ENCODE measurements around the gene WDR7. TPM values are rescaled to one million over a fixed set of nuclear protein-coding genes. Genes with fewer than 3 reads are reported as not detected.

WDR7 gene
- total and polyA plus RNA-seq, 2 experiments from 2014 or later: 7.0 to 14.8 TPM

DNA sequence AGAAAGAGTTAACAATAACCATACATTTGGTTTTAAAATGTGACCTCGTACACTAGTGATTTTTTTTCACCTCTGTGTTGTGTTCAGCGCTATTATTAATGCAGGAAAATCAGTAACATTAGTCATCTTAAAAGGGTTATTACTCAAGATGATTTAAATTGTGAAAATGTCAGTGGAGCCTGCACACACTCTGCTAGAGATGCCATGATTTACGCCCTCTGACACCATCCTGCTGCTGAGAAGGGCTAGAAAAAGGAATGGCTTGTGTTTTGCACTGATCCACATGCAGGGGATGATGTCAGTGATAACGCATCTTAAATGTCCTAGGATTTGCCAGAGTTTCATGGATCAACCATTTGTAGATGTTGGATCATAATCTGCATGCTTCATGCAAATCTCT lies 374.4 kb downstream of the WDR7 start:
- no peaks in the 10 kb centered on the region for H3K36me3 ChIP-seq (ENCODE audit: insufficient read depth)
- H3K27ac ChIP-seq (ENCODE audit: low read depth): no peak overlapping the region
- Mint-ChIP-seq H3K27ac (no peak overlapping the region), H3K4me1 (peaks cover 11% of the 10 kb centered on the region; the same call in 2 of the 3 replicates), H3K27me3 (ENCODE audit: insufficient read depth, low read depth, poor library complexity) (peaks cover 4% of the 10 kb centered on the region), H3K9me3 (no peaks in the 10 kb centered on the region), H3K36me3 (ENCODE audit: low read depth) (no peaks in the 10 kb centered on the region), H3K4me3 (no peak overlapping the region)
- H2AFZ ChIP-seq: no peak overlapping the region
- H3K9me2 ChIP-seq (ENCODE audit: insufficient read depth): no peaks in the 10 kb centered on the region
- TF ChIP-seq CTCF (conservative IDR thresholded peaks at IDR 0.05; ENCODE audit: low read depth in 2 of 2): no peak
- no peak for TF ChIP-seq POLR2AphosphoS5 (IDR thresholded peaks at IDR 0.05; ENCODE audit: low read depth)
- no peak for TF ChIP-seq JUNB (IDR thresholded peaks at IDR 0.05; ENCODE audit: unreplicated experiment)
- no peak for TF ChIP-seq EZH2phosphoT487 (IDR thresholded peaks at IDR 0.05; ENCODE audit: unreplicated experiment)
- TF ChIP-seq NANOG (IDR thresholded peaks at IDR 0.05; ENCODE audit: borderline replicate concordance): no peak
- no peak for TF ChIP-seq STAT1 (IDR thresholded peaks at IDR 0.05; ENCODE audit: unreplicated experiment)
- no peak for TF ChIP-seq ZNF114 (CRISPR knock-in tag; IDR thresholded peaks at IDR 0.05)
- TF ChIP-seq EZH2 (IDR thresholded peaks at IDR 0.05; ENCODE audit: low read depth, unreplicated experiment): no peak
- no peak for TF ChIP-seq CREB1 (CRISPR knock-in tag; IDR thresholded peaks at IDR 0.05; ENCODE audit: low read depth)
- TF ChIP-seq REST (IDR thresholded peaks at IDR 0.05; ENCODE audit: unreplicated experiment): no peak
- TF ChIP-seq, protein P1, sequence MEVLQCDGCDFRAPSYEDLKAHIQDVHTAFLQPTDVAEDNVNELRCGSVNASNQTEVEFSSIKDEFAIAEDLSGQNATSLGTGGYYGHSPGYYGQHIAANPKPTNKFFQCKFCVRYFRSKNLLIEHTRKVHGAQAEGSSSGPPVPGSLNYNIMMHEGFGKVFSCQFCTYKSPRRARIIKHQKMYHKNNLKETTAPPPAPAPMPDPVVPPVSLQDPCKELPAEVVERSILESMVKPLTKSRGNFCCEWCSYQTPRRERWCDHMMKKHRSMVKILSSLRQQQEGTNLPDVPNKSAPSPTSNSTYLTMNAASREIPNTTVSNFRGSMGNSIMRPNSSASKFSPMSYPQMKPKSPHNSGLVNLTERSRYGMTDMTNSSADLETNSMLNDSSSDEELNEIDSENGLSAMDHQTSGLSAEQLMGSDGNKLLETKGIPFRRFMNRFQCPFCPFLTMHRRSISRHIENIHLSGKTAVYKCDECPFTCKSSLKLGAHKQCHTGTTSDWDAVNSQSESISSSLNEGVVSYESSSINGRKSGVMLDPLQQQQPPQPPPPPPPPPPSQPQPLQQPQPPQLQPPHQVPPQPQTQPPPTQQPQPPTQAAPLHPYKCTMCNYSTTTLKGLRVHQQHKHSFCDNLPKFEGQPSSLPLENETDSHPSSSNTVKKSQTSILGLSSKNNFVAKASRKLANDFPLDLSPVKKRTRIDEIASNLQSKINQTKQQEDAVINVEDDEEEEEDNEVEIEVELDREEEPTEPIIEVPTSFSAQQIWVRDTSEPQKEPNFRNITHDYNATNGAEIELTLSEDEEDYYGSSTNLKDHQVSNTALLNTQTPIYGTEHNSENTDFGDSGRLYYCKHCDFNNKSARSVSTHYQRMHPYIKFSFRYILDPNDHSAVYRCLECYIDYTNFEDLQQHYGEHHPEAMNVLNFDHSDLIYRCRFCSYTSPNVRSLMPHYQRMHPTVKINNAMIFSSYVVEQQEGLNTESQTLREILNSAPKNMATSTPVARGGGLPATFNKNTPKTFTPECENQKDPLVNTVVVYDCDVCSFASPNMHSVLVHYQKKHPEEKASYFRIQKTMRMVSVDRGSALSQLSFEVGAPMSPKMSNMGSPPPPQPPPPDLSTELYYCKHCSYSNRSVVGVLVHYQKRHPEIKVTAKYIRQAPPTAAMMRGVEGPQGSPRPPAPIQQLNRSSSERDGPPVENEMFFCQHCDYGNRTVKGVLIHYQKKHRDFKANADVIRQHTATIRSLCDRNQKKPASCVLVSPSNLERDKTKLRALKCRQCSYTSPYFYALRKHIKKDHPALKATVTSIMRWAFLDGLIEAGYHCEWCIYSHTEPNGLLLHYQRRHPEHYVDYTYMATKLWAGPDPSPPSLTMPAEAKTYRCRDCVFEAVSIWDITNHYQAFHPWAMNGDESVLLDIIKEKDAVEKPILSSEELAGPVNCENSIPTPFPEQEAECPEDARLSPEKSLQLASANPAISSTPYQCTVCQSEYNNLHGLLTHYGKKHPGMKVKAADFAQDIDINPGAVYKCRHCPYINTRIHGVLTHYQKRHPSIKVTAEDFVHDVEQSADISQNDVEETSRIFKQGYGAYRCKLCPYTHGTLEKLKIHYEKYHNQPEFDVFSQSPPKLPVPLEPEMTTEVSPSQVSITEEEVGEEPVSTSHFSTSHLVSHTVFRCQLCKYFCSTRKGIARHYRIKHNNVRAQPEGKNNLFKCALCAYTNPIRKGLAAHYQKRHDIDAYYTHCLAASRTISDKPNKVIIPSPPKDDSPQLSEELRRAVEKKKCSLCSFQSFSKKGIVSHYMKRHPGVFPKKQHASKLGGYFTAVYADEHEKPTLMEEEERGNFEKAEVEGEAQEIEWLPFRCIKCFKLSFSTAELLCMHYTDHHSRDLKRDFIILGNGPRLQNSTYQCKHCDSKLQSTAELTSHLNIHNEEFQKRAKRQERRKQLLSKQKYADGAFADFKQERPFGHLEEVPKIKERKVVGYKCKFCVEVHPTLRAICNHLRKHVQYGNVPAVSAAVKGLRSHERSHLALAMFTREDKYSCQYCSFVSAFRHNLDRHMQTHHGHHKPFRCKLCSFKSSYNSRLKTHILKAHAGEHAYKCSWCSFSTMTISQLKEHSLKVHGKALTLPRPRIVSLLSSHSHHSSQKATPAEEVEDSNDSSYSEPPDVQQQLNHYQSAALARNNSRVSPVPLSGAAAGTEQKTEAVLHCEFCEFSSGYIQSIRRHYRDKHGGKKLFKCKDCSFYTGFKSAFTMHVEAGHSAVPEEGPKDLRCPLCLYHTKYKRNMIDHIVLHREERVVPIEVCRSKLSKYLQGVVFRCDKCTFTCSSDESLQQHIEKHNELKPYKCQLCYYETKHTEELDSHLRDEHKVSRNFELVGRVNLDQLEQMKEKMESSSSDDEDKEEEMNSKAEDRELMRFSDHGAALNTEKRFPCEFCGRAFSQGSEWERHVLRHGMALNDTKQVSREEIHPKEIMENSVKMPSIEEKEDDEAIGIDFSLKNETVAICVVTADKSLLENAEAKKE (CRISPR knock-in tag; IDR thresholded peaks at IDR 0.05): no peak
- no peak for TF ChIP-seq ZNF331 (CRISPR knock-in tag; IDR thresholded peaks at IDR 0.05; ENCODE audit: low read depth)
- no peak for TF ChIP-seq ETS1 (IDR thresholded peaks at IDR 0.05)
- H3K27me3 ChIP-seq (ENCODE audit: insufficient read depth): no peaks in the 10 kb centered on the region
- no peaks in the 10 kb centered on the region for H3F3A ChIP-seq (replicated peaks; ENCODE audit: low read depth)
- H3K79me2 ChIP-seq (replicated peaks; ENCODE audit: insufficient read depth): no peaks in the 10 kb centered on the region
- ATAC-seq: no peak
- no peak overlapping the region for H3K4me3 ChIP-seq
- no peaks in the 10 kb centered on the region for H4K20me1 ChIP-seq (replicated peaks; ENCODE audit: insufficient read depth)
- H3K4me2 ChIP-seq: no peak overlapping the region
- no peaks in the 10 kb centered on the region for H3K4me1 ChIP-seq (ENCODE audit: insufficient read depth)
- DNase-seq (ENCODE audit: low spot score): no peak
